ENCODE data around the gene TSPAN8.
"Not testable (repeated sequence)": the region's sequence is repeated elsewhere in the genome, so short reads cannot be mapped to it uniquely, and the experiment has no call there.

TSPAN8 gene

DNA sequence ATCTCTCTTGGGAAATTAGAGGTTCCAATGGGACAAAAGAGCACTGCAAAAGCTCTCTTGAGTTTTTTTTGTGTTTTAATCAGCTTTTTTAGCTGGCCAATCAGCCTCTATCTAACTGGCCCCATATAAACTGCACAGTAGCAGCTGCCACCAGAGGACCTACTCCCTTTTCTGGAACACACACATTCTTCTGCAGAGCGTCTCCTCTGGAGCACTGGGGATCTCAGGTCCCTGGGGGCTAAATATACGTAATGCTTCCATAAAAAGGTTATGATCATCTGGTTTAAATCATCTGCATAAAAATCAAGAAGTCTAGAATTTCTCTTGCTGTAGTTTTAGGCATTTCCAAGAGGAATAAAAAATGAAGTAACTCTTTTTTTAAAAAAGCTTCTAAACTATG lies 32.3 kb downstream of the TSPAN8 start:
- no peak for DNase-seq

DNA sequence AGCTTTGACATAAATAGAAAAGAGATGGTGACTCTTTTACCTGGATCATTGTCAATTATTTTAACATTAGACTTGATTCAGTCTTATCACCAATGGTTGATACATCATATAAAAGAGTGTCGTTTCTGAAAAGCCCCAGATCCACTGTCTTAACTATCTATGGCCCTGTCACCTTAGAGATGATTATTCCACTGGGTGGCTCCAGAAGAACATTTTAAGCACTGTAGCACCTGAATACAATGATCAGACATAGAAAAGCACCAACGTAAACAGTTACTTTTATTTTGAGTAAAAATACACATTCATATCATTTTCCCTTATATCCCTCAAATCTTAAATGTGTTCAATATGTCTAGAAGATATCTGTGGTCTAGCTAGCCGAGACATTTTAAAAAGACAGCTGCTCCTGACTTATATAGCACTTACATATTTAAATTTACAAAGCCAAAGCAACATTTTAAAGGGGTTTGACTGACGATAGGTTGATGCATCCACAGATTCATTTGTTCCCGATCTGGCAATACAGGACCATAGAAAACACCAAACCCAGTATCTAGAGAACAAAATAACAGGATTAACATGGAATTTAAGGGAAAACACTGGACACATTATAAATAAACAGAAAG lies 32.9 kb downstream of the TSPAN8 start:
- no peak for DNase-seq

DNA sequence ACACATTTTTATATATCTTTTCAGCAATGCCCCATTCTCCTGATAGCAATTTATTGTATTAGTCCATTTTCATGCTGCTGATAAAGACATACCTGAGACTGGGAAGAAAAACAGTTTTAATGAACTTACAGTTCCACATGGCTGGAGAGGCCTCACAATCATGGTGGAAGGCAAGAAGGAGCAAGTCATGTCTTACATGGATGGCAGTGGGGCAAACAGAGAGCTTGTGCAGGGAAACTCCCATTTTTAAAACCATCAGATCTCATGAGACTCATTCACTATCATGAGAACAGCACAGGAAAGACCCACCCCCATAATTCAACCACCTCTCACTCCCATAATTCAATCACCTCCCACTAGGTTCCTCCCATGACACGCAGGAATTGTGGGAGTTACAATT lies 44.7 kb downstream of the TSPAN8 start:
- not testable (repeated sequence) for DNase-seq

DNA sequence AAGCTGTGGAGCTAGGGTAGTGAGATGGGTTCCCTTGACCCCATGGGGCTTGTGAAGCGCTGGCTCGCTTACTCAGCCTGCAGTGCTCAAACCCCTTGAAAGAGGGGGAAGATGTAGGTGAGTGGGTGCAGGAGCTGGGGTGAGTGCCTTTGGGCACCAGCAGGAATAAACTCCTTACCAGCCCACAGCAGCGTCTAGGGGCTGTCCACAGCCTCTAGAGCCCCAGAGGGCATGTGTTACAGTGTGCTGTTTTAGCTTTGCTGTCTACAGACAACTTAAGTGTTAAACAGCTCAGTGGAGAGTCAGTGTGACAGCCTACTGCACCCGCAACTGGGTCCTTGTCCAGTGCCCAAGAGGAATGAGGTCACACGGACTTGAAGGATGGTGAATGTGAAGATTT lies 48.0 kb downstream of the TSPAN8 start:
- no peak for DNase-seq

DNA sequence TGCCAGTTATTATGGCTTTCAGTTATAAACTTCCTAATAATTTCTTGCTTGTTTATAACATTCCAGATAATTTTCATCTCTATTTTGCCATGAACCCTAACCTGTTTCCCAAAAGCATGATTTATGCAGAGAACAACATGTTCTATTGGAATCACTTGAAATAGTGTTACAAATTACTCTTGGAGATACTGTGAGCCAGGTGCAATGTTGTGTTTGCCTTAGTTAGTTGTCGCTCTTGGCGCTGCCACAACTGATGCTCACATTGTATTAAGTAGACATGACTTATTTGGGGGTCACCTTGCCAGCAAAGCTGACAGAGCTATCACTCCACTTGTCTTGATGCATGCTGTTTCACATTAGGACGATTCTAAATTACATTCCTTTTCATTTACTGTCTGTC lies 49.4 kb downstream of the TSPAN8 start:
- no peak for DNase-seq

DNA sequence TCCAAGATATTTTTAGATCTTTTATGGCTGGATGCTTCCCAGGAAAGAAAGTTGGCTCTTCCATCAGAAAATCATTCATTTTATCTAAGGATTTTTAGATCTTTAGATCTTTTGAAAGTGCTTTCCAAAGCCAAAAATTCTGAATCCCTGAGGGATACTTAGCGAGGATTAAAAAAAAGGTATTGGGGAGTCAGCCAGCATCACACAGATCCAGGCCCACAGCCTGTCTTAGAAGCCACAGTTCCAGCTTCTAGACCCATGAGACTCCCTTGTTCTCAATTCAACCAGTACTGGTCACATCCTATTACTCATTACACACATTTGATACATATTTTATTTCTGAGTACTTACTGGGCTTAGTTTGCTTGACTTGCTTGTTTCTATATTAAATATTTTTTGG lies 49.9 kb downstream of the TSPAN8 start:
- no peak for DNase-seq

DNA sequence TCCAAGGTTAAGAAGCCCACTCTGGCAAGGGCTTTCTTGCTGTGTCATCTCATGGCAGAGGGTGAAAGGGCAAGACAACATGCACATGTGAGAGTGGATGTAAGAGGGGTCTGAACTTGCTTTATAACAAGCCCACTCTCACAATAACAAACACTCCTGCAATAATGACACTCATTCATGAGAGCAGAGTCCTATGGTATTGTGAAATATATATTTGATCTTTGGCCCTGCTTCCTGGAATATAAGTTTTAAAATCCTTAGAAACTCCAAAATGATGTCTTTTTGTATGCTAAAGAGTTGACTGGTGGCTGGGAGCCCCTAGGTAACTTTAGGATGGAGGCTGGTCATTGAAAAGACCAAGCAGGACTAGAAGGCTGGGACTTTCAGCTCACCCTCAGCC lies 51.8 kb downstream of the TSPAN8 start:
- no peak for DNase-seq

GRCh38 chr12:71092290-71092689 lies 65.5 kb downstream of the TSPAN8 start:
- no peak for DNase-seq

DNA sequence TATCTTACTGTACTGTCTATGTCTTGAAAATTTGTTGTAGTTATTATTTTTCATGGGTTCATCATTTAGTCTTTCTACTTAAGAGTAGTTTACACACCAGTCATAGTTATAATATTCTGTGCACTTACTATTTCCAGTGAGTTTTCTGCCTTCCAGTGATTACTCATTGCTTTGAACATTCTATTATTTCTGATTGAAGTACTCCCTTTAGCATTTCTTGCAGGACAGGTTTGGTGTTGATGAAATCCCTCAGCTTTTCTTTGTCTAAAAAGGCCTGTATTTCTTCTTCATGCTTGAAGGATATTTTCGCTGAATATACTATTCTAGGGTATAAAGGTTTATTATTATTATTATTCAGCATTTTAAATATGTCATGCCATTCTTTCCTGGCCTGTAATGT lies 66.8 kb downstream of the TSPAN8 start:
- no peak for DNase-seq

- no peak for DNase-seq
Measured at GRCh38 chr12:71085575-71085974, 72.2 kb downstream of the TSPAN8 start.

GRCh38 chr12:71075743-71076142 lies 82.1 kb downstream of the TSPAN8 start:
- DNase-seq: no peak
